OCI-M1 (cell line): ENCODE data around the gene HSD11B1.
"Not testable (repeated sequence)": the region's sequence is repeated elsewhere in the genome, so short reads cannot be mapped to it uniquely, and the experiment has no call there.

Source experiments
- DNase-seq: peaks from one replicate; lab custom pipeline; 2025; lab: John Stamatoyannopoulos, UW

Gene HSD11B1

GRCh38 chr1:209691237-209691636 is 13.4 kb upstream of the HSD11B1 start:
- DNase-seq, result no peak

GRCh38 chr1:209692296-209692695 is 12.3 kb upstream of the HSD11B1 start:
- DNase-seq, result no peak

GRCh38 chr1:209692745-209693504 is 11.7 kb upstream of the HSD11B1 start:
- DNase-seq, result peak; percentile 89

- no peak for DNase-seq
These were observed 8.0 kb upstream of the HSD11B1 start for GRCh38 chr1:209696673-209697072.

- DNase-seq, result no peak
These were observed 7.5 kb upstream of the HSD11B1 start for GRCh38 chr1:209697126-209697525.

- DNase-seq, result not testable (repeated sequence)
These were observed 4.0 kb upstream of the HSD11B1 start for GRCh38 chr1:209700686-209701085.

- no peak for DNase-seq
These were observed 1.8 kb upstream of the HSD11B1 start for GRCh38 chr1:209702832-209703231.

- DNase-seq, result no peak
These were observed 677 bp upstream of the HSD11B1 start for GRCh38 chr1:209703834-209704504.

- no peak for DNase-seq
These were observed 470 bp downstream of the HSD11B1 start for GRCh38 chr1:209705033-209705598.

- no peak for DNase-seq
These were observed 2.0 kb downstream of the HSD11B1 start for GRCh38 chr1:209706622-209707021.

- no peak for DNase-seq
These were observed 2.7 kb downstream of the HSD11B1 start for GRCh38 chr1:209707308-209707707.

GRCh38 chr1:209708297-209708696 is 3.7 kb downstream of the HSD11B1 start:
- DNase-seq, result no peak

- DNase-seq, result no peak
These were observed 5.4 kb downstream of the HSD11B1 start for GRCh38 chr1:209710093-209710492.

- DNase-seq, result no peak
These were observed 6.2 kb downstream of the HSD11B1 start for GRCh38 chr1:209710847-209711246.

- DNase-seq, result no peak
These were observed 9.7 kb downstream of the HSD11B1 start for GRCh38 chr1:209714338-209714737.

- DNase-seq, result no peak
These were observed 10.7 kb downstream of the HSD11B1 start for GRCh38 chr1:209715314-209715713.

- DNase-seq, result no peak
These were observed 13.2 kb downstream of the HSD11B1 start for GRCh38 chr1:209717818-209718217.

GRCh38 chr1:209720326-209720725 is 15.7 kb downstream of the HSD11B1 start:
- DNase-seq, result no peak

GRCh38 chr1:209720826-209721225 is 16.2 kb downstream of the HSD11B1 start:
- no peak for DNase-seq

- DNase-seq, result no peak
These were observed 16.7 kb downstream of the HSD11B1 start for GRCh38 chr1:209721323-209721722.

GRCh38 chr1:209723265-209723664 is 18.6 kb downstream of the HSD11B1 start:
- DNase-seq, result no peak

- no peak for DNase-seq
These were observed 19.4 kb downstream of the HSD11B1 start for GRCh38 chr1:209723756-209724693.
